Cerebellar nuclear complex (tissue), 1 donor: ENCODE data around the gene MORC1.

Source experiments
- DNase-seq, 2 experiments: peaks; one replicate each; lab custom pipeline; 2025; lab: John Stamatoyannopoulos, UW

The MORC1 gene

GRCh38 chr3:108940166-108940565 is 177.8 kb downstream of the MORC1 start:
- DNase-seq, result no peak

- no peak for DNase-seq
Measured at GRCh38 chr3:108936924-108937689, 180.8 kb downstream of the MORC1 start.

GRCh38 chr3:108931035-108931434 is 186.9 kb downstream of the MORC1 start:
- no peak for DNase-seq

- DNase-seq, result no peak
Measured at GRCh38 chr3:108918866-108919265, 199.1 kb downstream of the MORC1 start.

- DNase-seq, result no peak
Measured at GRCh38 chr3:108914774-108915641, 202.9 kb downstream of the MORC1 start.

GRCh38 chr3:108909799-108910198 is 208.1 kb downstream of the MORC1 start:
- DNase-seq, result no peak
